ENCODE data around the gene FAM200B.

Gene FAM200B

GRCh38 chr4:15668566-15669435 is 12.8 kb upstream of the FAM200B start:
- DNase-seq (ENCODE audit: low spot score) = no peak

GRCh38 chr4:15670576-15670975 is 11.1 kb upstream of the FAM200B start:
- no peak for DNase-seq (ENCODE audit: low spot score)

- no peak for DNase-seq (ENCODE audit: low spot score)
Measured at GRCh38 chr4:15672101-15672500, 9.5 kb upstream of the FAM200B start.

GRCh38 chr4:15673337-15673736 is 8.3 kb upstream of the FAM200B start:
- DNase-seq (ENCODE audit: low spot score) = no peak

GRCh38 chr4:15674046-15674445 is 7.6 kb upstream of the FAM200B start:
- no peak for DNase-seq (ENCODE audit: low spot score)

GRCh38 chr4:15674926-15675325 is 6.7 kb upstream of the FAM200B start:
- DNase-seq (ENCODE audit: low spot score) = no peak

- no peak for DNase-seq (ENCODE audit: low spot score)
Measured at GRCh38 chr4:15675356-15675755, 6.3 kb upstream of the FAM200B start.

GRCh38 chr4:15676039-15676438 is 5.6 kb upstream of the FAM200B start:
- no peak for DNase-seq (ENCODE audit: low spot score)

GRCh38 chr4:15676899-15677298 is 4.7 kb upstream of the FAM200B start:
- no peak for DNase-seq (ENCODE audit: low spot score)

GRCh38 chr4:15677507-15677988 is 4.1 kb upstream of the FAM200B start:
- DNase-seq (ENCODE audit: low spot score) = peak; percentile 74

GRCh38 chr4:15681067-15681371 is 608 bp upstream of the FAM200B start:
- DNase-seq (ENCODE audit: low spot score) = no peak

GRCh38 chr4:15682242-15683142 is 865 bp downstream of the FAM200B start:
- no peak for DNase-seq (ENCODE audit: low spot score)

GRCh38 chr4:15683143-15683495 is 1.5 kb downstream of the FAM200B start:
- no peak for DNase-seq (ENCODE audit: low spot score)

GRCh38 chr4:15684498-15684897 is 2.9 kb downstream of the FAM200B start:
- no peak for DNase-seq (ENCODE audit: low spot score)

- no peak for DNase-seq (ENCODE audit: low spot score)
Measured at GRCh38 chr4:15688051-15688450, 6.4 kb downstream of the FAM200B start.

GRCh38 chr4:15689540-15689939 is 7.9 kb downstream of the FAM200B start:
- no peak for DNase-seq (ENCODE audit: low spot score)

- peak; percentile 54 for DNase-seq (ENCODE audit: low spot score)
Measured at GRCh38 chr4:15690020-15690809, 8.6 kb downstream of the FAM200B start.

- no peak for DNase-seq (ENCODE audit: low spot score)
Measured at GRCh38 chr4:15691346-15692135, 9.9 kb downstream of the FAM200B start.

GRCh38 chr4:15692602-15693001 is 11.0 kb downstream of the FAM200B start:
- DNase-seq (ENCODE audit: low spot score) = no peak

GRCh38 chr4:15694431-15694830 is 12.8 kb downstream of the FAM200B start:
- no peak for DNase-seq (ENCODE audit: low spot score)

- peak; percentile 42 for DNase-seq (ENCODE audit: low spot score)
Measured at GRCh38 chr4:15695240-15695699, 13.6 kb downstream of the FAM200B start.
